Ascending aorta (tissue), 2 donors: Measurements from ENCODE around the gene VEGFC. TPM values are rescaled to one million over a fixed set of nuclear protein-coding genes. Genes with fewer than 3 reads are reported as not detected.

Experiments
- DNase-seq, 2 donors: peaks; one replicate each; pipeline ENCODE4 v3.0.0-alpha.2; 2019; ENCODE audit warnings: low spot score in 2 of 2
- H3K27ac ChIP-seq, 2 donors: fragments of 200-600 bp; sonication (generic); one replicate each; pipeline ENCODE4 v1.5.1; 2016 to 2017; ENCODE audit warnings: mild to moderate bottlenecking in 1 of 2
- H3K27me3 ChIP-seq: fragments of 200-600 bp; sonication (generic); one replicate; pipeline ENCODE4 v1.5.1; 2017
- H3K36me3 ChIP-seq, 2 donors: fragments of 200-600 bp; sonication (generic); one replicate each; pipeline ENCODE4 v1.5.1; 2016
- H3K4me1 ChIP-seq, 2 donors: fragments of 200-600 bp; sonication (generic); one replicate each; pipeline ENCODE4 v1.5.1; 2016 to 2017; ENCODE audit warnings: mild to moderate bottlenecking in 1 of 2
- H3K4me3 ChIP-seq, 2 donors: fragments of 200-600 bp; sonication (generic); one replicate each; pipeline ENCODE4 v1.5.1; 2016 to 2017; ENCODE audit warnings: mild to moderate bottlenecking in 1 of 2
- H3K9me3 ChIP-seq, 2 donors: fragments of 200-600 bp; sonication (generic); one replicate each; pipeline ENCODE4 v1.5.1; 2016
- CTCF ChIP-seq, 3 experiments: fragments of 200-600 bp in 2 of 3; fragments of 450-650 bp in 1 of 3; sonication (generic) in 2 of 3; IDR thresholded peaks; one replicate each; pipeline ENCODE4 v1.5.1; 2016 to 2019; ENCODE audit warnings: antibody characterized with exemption in 3 of 3, mild to moderate bottlenecking in 1 of 3, moderate library complexity in 1 of 3
- intact Hi-C: fragments of 100-400 bp; cut with DNase I; formaldehyde crosslinking; loops from one replicate; pipeline ENCODE4 v1.15.1; 2023
- total RNA-seq: library from RNA; depleted of rRNA; stranded (reverse); fragments of >200 nt; gene quantifications from one replicate; pipeline ENCODE4 v1.1.0, GENCODE V29; 2016

The VEGFC gene
- total RNA-seq, 1 donor from 2014 or later, result 18.6 TPM

DNA sequence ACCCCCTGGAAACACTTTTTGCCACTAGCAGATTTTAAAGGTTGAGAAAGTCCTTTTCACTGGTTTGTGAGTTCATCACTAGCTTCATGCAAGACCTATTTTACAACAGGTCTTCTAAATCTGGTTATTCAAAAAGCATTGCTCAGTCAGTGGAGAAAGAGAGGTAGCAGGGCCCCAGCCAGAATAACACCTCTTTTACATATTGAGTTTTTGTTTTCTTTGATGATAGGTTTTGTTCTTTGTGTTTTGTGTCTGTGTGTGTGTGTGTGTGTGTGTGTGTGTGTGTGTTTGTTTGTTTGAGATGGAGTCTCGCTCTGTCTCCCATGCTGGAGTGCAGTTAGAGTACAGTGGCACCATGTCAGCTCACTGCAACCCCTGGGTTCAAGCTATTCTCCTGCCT, 2.7 kb upstream of the VEGFC start:
- TF ChIP-seq CTCF (IDR thresholded peaks at IDR 0.05), result no peak
- no peak overlapping the region for H3K4me3 ChIP-seq
- intact Hi-C loops, result loop anchor here (10.0 kb wide), 1 partner anchor 649 kb away; the partner anchor contains the start of gene AGA
- DNase-seq, result no peak
- no peak overlapping the region for H3K27ac ChIP-seq
- H3K27me3 ChIP-seq, result no peaks in the 10 kb centered on the region
- H3K36me3 ChIP-seq, result no peaks in the 10 kb centered on the region
- peaks cover 3% of the 10 kb centered on the region in 2 donors for H3K4me1 ChIP-seq
- no peaks in the 10 kb centered on the region for H3K9me3 ChIP-seq

DNA sequence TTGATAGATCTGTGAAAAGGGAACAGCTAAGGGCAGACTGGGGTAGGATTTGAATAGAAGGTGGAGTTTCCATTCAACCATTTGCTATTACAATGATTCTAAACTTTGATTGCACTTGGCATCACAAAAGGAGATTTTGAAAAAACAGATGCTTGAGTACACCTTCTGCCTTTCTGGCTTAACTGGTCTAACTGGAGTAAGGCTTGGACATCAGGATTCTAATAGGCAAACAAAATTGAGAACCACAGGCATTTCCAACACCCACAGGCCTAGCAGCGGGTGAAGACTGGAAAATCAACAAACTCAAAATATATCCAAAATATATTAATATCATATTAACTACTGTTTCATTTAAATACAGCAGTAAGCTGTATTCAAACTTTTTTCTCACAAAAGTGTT, 1.9 kb upstream of the VEGFC start:
- TF ChIP-seq CTCF (IDR thresholded peaks at IDR 0.05), result no peak
- no peaks in the 10 kb centered on the region for H3K36me3 ChIP-seq
- H3K9me3 ChIP-seq, result no peaks in the 10 kb centered on the region
- peaks cover 3% of the 10 kb centered on the region in 2 donors for H3K4me1 ChIP-seq
- H3K27ac ChIP-seq, result no peak overlapping the region
- no peaks in the 10 kb centered on the region for H3K27me3 ChIP-seq
- intact Hi-C loops, result loop anchor here (5.0 to 10.0 kb wide), 3 partner anchors 117 to 650 kb away; partner anchors contain the start of gene AGA
- no peak overlapping the region for H3K4me3 ChIP-seq
- no peak for DNase-seq

DNA sequence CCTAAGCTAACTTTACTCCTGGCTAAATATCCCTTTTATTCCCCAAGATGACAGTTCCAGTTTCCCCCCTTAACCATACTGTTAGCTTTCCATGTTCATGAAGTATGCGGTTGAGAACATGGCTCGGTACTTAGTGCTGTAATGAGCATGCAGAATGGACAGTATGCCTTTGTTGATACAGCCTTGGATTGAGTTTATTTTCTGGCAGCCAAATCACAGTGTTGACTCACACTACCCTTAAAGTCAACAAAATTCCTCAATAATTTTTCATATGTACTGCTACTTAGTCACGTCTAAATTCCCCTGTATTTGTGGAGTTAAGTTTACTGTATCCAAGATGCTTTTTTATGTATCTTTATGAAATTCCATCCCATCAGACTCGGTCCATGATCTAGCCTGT, 1.4 kb upstream of the VEGFC start:
- no peaks in the 10 kb centered on the region for H3K36me3 ChIP-seq
- intact Hi-C loops, result loop anchor here (5.0 to 10.0 kb wide), 3 partner anchors 117 to 651 kb away; partner anchors contain the start of gene AGA
- no peaks in the 10 kb centered on the region for H3K9me3 ChIP-seq
- no peaks in the 10 kb centered on the region for H3K27me3 ChIP-seq
- H3K4me3 ChIP-seq, result no peak overlapping the region
- TF ChIP-seq CTCF (IDR thresholded peaks at IDR 0.05), result no peak
- no peak for DNase-seq
- H3K27ac ChIP-seq, result peak overlapping the region in 1 of 2 donors; percentile 9
- peaks cover 3% of the 10 kb centered on the region in 2 donors for H3K4me1 ChIP-seq

- TF ChIP-seq CTCF (IDR thresholded peaks at IDR 0.05), result no peak
- Histone ChIP-seq H3K27me3 (no peaks in the 10 kb centered on the region), H3K27ac (peak overlapping the region; percentile 48 to 70), H3K9me3 (no peaks in the 10 kb centered on the region), H3K36me3 (no peaks in the 10 kb centered on the region), H3K4me1 (peaks cover 3% of the 10 kb centered on the region in 2 donors), H3K4me3 (peak overlapping the region; percentile 91 to 93)
- no peak for DNase-seq
- intact Hi-C loops, result loop anchor here (5.0 to 10.0 kb wide), 3 partner anchors 116 to 652 kb away; partner anchors contain the start of gene AGA
Observed at GRCh38 chr4:176793060-176793605, 411 bp upstream of the VEGFC start.

GRCh38 chr4:176791591-176792325, 964 bp downstream of the VEGFC start:
- Histone ChIP-seq H3K4me3 (peak overlapping the region; percentile 91 to 93), H3K4me1 (peaks cover 3% of the 10 kb centered on the region in 2 donors), H3K27ac (peak overlapping the region; percentile 65 to 66), H3K9me3 (no peaks in the 10 kb centered on the region), H3K27me3 (no peaks in the 10 kb centered on the region), H3K36me3 (no peaks in the 10 kb centered on the region)
- intact Hi-C loops, result loop anchor here (5.0 to 10.0 kb wide), 3 partner anchors 114 to 653 kb away; partner anchors contain the start of gene AGA
- no peak for TF ChIP-seq CTCF (IDR thresholded peaks at IDR 0.05)
- peak in 1 of 2 donors; percentile 62 for DNase-seq
